HepG2 (cell line): ENCODE measurements around the gene VPS9D1. TPM values are rescaled to one million over a fixed set of nuclear protein-coding genes. Genes with fewer than 3 reads are reported as not detected.

ENCODE experiments used
- BRD4 ChIP-seq: sonication (generic); formaldehyde crosslinking; IDR thresholded peaks from 2 replicates; pipeline ENCODE4 v1.4.0; 2020; ENCODE audit warnings: missing genetic modification reagents
- CEBPG ChIP-seq: IDR thresholded peaks from 2 replicates; pipeline ENCODE4 v1.6.1; 2016
- HES4 ChIP-seq: sonication (generic); formaldehyde crosslinking; IDR thresholded peaks from 2 replicates; pipeline ENCODE4 v1.9.0; 2021; ENCODE audit warnings: mild to moderate bottlenecking, missing genetic modification reagents, borderline replicate concordance
- KDM4B ChIP-seq: sonication (generic); formaldehyde crosslinking; IDR thresholded peaks from 2 replicates; pipeline ENCODE4 v1.4.0; 2020; ENCODE audit warnings: missing genetic modification reagents
- MIER2 ChIP-seq: IDR thresholded peaks from 2 replicates; pipeline ENCODE4 v1.6.1; 2016; ENCODE audit warnings: missing biosample characterization, missing genetic modification reagents
- NRL ChIP-seq: sonication (generic); formaldehyde crosslinking; IDR thresholded peaks from 2 replicates; pipeline ENCODE4 v1.5.0; 2020; ENCODE audit warnings: missing genetic modification reagents, mild to moderate bottlenecking, moderate library complexity, borderline replicate concordance
- POLR2G ChIP-seq: fragments of 200-400 bp; formaldehyde crosslinking; IDR thresholded peaks from 2 replicates; pipeline ENCODE4 v1.6.1; 2018; ENCODE audit warnings: mild to moderate bottlenecking, low read depth, low read length, moderate library complexity
- SMAD9 ChIP-seq: sonication (generic); formaldehyde crosslinking; IDR thresholded peaks from 2 replicates; pipeline ENCODE4 v1.5.1; 2020; ENCODE audit warnings: mild to moderate bottlenecking, missing genetic modification reagents
- SMARCC2 ChIP-seq: fragments of 450-650 bp; IDR thresholded peaks from 2 replicates; pipeline ENCODE4 v1.6.1; 2017; ENCODE audit warnings: antibody characterized with exemption, mild to moderate bottlenecking
- SMYD3 ChIP-seq: sonication (generic); formaldehyde crosslinking; IDR thresholded peaks from 2 replicates; pipeline ENCODE4 v1.8.1; 2023; ENCODE audit warnings: mild to moderate bottlenecking, missing genetic modification reagents
- SOX5 ChIP-seq: IDR thresholded peaks from 2 replicates; pipeline ENCODE4 v1.6.1; 2016; ENCODE audit warnings: borderline replicate concordance
- SP140L ChIP-seq: sonication (generic); formaldehyde crosslinking; IDR thresholded peaks from 2 replicates; pipeline ENCODE4 v1.4.0; 2020; ENCODE audit warnings: missing genetic modification reagents, borderline replicate concordance
- SP2 ChIP-seq: sonication (generic); formaldehyde crosslinking; IDR thresholded peaks from 2 replicates; pipeline ENCODE4 v1.5.1; 2020; ENCODE audit warnings: mild to moderate bottlenecking, missing genetic modification reagents
- ZNF317 ChIP-seq: sonication (generic); formaldehyde crosslinking; IDR thresholded peaks from 2 replicates; pipeline ENCODE4 v1.5.0; 2020; ENCODE audit warnings: mild to moderate bottlenecking, missing genetic modification reagents
- ZNF430 ChIP-seq: sonication (generic); formaldehyde crosslinking; IDR thresholded peaks from 2 replicates; pipeline ENCODE4 v1.9.0; 2021; ENCODE audit warnings: mild to moderate bottlenecking, missing genetic modification reagents
- ZNF747 ChIP-seq: sonication (generic); formaldehyde crosslinking; IDR thresholded peaks from 2 replicates; pipeline ENCODE4 v1.8.1; 2023; ENCODE audit warnings: missing genetic modification reagents, mild to moderate bottlenecking, borderline replicate concordance
- polyA plus RNA-seq, 8 experiments: library from polyadenylated mRNA; depleted of rRNA in 3 of 8; stranded (reverse) in 7 of 8; unstranded in 1 of 8; fragments of >200 nt; fragmentation: Illumina TruSeq in 4 of 8; extraction: Trizol in 4 of 8; gene quantifications; 2 replicates each; pipeline versions ENCODE4 v1.2.1 to v1.2.3, GENCODE V29; 2011 to 2016; ENCODE audit warnings: low read depth in 4 of 8, missing spikeins in 1 of 8, mixed read lengths in 1 of 8; ENCODE audit not compliant: insufficient read depth in 1 of 8
- total RNA-seq, 5 experiments: library from RNA; depleted of rRNA; stranded (reverse); fragments of >200 nt; fragmentation: Illumina TruSeq; extraction: Trizol; gene quantifications; 2 replicates each; pipeline ENCODE4 v1.2.3, GENCODE V29; 2016; ENCODE audit warnings: low read depth in 1 of 5
- TF ChIP-seq, protein P1 (sequence below): sonication (generic); formaldehyde crosslinking; IDR thresholded peaks from 2 replicates; pipeline ENCODE4 v1.5.0; 2020; ENCODE audit warnings: mild to moderate bottlenecking, missing genetic modification reagents
- TF ChIP-seq, protein P2 (sequence below): sonication (generic); formaldehyde crosslinking; conservative IDR thresholded peaks from 2 replicates; pipeline ENCODE4 v1.8.0; 2022; ENCODE audit warnings: mild to moderate bottlenecking, moderate library complexity, missing genetic modification reagents
- TF ChIP-seq, protein P3 (sequence below): sonication (generic); formaldehyde crosslinking; IDR thresholded peaks from 2 replicates; pipeline ENCODE4 v1.4.0; 2020; ENCODE audit warnings: missing genetic modification reagents
- TF ChIP-seq, protein P4 (sequence below): sonication (generic); formaldehyde crosslinking; IDR thresholded peaks from 2 replicates; pipeline ENCODE4 v1.4.0; 2020; ENCODE audit warnings: mild to moderate bottlenecking, missing genetic modification reagents

The VPS9D1 gene
- total and polyA plus RNA-seq, 2 of the 13 experiments (the other 11 are each of a cell fraction or from before 2014, with no cell fraction given) = 10.1 to 13.2 TPM

DNA sequence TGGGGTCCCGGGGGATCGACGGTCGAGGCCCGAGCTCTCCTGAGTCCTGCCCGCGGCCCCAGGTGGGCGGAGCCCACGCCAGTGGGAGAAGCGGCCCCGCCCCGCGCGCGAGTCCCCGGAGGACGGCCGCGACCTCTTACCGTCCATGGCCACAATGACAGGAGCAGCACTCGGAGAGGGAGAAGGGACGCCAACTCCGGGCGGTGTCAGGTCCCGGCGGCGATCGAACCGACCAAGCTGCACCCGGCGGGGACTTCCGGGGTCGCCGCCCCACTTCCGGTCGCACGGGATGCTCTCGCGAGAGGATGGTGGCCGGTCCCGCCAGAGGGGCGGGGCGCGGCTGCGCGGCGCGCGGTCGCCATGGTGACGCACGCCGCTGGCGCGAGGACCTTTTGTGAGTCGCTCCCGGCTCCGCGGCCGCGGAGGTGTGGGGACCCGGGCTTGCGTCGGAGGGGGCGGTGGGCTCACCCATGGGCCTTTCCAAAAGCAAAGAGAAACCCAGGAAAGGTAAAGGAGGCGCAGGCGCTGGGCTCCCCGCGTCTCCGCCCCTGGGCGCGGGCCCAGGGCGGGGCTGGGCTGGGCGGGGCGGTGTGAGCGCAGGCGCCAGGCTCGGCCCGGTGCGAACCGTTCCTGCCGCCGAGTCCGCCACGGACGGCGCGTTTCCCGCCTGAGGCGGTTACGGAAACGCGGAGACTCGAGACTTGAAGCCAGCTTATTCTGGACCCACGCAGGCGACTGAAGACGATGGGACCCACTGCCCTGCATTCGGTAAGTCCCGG is 63.1 kb downstream of the VPS9D1 start, which contains the start of the genes CHMP1A and SPATA33 (continued):
- TF ChIP-seq, protein P1, sequence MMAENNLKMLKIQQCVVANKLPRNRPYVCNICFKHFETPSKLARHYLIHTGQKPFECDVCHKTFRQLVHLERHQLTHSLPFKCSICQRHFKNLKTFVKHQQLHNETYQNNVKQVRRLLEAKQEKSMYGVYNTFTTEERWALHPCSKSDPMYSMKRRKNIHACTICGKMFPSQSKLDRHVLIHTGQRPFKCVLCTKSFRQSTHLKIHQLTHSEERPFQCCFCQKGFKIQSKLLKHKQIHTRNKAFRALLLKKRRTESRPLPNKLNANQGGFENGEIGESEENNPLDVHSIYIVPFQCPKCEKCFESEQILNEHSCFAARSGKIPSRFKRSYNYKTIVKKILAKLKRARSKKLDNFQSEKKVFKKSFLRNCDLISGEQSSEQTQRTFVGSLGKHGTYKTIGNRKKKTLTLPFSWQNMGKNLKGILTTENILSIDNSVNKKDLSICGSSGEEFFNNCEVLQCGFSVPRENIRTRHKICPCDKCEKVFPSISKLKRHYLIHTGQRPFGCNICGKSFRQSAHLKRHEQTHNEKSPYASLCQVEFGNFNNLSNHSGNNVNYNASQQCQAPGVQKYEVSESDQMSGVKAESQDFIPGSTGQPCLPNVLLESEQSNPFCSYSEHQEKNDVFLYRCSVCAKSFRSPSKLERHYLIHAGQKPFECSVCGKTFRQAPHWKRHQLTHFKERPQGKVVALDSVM = peak; percentile 20; the same call in 1 of the 2 replicates
- TF ChIP-seq SMYD3 (CRISPR knock-in tag) (no peak), SOX5 (CRISPR knock-in tag) (no peak; the same call in 1 of the 2 replicates), BRD4 (CRISPR knock-in tag) (no peak), SMAD9 (0 out of 2 replicates have a peak, but pooled peaks have one; percentile 55), ZNF317 (CRISPR knock-in tag) (0 out of 2 replicates have a peak, but pooled peaks have one; percentile 48), ZNF747 (CRISPR knock-in tag) (no peak), MIER2 (CRISPR knock-in tag) (0 out of 2 replicates have a peak, but pooled peaks have one; percentile 14), ZNF430 (no peak; the same call in 1 of the 2 replicates), POLR2G (peak; percentile 87), CEBPG (peak; percentile 18; the same call in 1 of the 2 replicates), KDM4B (CRISPR knock-in tag) (0 out of 2 replicates have a peak, but pooled peaks have one; percentile 77), SP140L (CRISPR knock-in tag) (no peak; the same call in 1 of the 2 replicates), HES4 (CRISPR knock-in tag) (peak; percentile 87; the same call in 1 of the 2 replicates), NRL (CRISPR knock-in tag) (peak; percentile 76), SMARCC2 (no peak), SP2 (peak; percentile 44; the same call in 1 of the 2 replicates)
- TF ChIP-seq, protein P2, sequence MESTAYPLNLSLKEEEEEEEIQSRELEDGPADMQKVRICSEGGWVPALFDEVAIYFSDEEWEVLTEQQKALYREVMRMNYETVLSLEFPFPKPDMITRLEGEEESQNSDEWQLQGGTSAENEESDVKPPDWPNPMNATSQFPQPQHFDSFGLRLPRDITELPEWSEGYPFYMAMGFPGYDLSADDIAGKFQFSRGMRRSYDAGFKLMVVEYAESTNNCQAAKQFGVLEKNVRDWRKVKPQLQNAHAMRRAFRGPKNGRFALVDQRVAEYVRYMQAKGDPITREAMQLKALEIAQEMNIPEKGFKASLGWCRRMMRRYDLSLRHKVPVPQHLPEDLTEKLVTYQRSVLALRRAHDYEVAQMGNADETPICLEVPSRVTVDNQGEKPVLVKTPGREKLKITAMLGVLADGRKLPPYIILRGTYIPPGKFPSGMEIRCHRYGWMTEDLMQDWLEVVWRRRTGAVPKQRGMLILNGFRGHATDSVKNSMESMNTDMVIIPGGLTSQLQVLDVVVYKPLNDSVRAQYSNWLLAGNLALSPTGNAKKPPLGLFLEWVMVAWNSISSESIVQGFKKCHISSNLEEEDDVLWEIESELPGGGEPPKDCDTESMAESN = peak; percentile 74
- TF ChIP-seq, protein P3, sequence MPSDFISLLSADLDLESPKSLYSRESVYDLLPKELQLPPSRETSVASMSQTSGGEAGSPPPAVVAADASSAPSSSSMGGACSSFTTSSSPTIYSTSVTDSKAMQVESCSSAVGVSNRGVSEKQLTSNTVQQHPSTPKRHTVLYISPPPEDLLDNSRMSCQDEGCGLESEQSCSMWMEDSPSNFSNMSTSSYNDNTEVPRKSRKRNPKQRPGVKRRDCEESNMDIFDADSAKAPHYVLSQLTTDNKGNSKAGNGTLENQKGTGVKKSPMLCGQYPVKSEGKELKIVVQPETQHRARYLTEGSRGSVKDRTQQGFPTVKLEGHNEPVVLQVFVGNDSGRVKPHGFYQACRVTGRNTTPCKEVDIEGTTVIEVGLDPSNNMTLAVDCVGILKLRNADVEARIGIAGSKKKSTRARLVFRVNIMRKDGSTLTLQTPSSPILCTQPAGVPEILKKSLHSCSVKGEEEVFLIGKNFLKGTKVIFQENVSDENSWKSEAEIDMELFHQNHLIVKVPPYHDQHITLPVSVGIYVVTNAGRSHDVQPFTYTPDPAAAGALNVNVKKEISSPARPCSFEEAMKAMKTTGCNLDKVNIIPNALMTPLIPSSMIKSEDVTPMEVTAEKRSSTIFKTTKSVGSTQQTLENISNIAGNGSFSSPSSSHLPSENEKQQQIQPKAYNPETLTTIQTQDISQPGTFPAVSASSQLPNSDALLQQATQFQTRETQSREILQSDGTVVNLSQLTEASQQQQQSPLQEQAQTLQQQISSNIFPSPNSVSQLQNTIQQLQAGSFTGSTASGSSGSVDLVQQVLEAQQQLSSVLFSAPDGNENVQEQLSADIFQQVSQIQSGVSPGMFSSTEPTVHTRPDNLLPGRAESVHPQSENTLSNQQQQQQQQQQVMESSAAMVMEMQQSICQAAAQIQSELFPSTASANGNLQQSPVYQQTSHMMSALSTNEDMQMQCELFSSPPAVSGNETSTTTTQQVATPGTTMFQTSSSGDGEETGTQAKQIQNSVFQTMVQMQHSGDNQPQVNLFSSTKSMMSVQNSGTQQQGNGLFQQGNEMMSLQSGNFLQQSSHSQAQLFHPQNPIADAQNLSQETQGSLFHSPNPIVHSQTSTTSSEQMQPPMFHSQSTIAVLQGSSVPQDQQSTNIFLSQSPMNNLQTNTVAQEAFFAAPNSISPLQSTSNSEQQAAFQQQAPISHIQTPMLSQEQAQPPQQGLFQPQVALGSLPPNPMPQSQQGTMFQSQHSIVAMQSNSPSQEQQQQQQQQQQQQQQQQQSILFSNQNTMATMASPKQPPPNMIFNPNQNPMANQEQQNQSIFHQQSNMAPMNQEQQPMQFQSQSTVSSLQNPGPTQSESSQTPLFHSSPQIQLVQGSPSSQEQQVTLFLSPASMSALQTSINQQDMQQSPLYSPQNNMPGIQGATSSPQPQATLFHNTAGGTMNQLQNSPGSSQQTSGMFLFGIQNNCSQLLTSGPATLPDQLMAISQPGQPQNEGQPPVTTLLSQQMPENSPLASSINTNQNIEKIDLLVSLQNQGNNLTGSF (CRISPR knock-in tag) = peak; percentile 45; the same call in 1 of the 2 replicates
- TF ChIP-seq, protein P4, sequence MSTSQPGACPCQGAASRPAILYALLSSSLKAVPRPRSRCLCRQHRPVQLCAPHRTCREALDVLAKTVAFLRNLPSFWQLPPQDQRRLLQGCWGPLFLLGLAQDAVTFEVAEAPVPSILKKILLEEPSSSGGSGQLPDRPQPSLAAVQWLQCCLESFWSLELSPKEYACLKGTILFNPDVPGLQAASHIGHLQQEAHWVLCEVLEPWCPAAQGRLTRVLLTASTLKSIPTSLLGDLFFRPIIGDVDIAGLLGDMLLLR (CRISPR knock-in tag) = peak; percentile 77; the same call in 1 of the 2 replicates
